HuH-7 (cell line): ENCODE measurements around the gene EYA2.
"Not testable (repeated sequence)": the region's sequence is repeated elsewhere in the genome, so short reads cannot be mapped to it uniquely, and the experiment has no call there.

ENCODE experiments used
- DNase-seq: peaks from one replicate; pipeline ENCODE4 v3.0.0; 2011; ENCODE audit warnings: low spot score

EYA2 gene

GRCh38 chr20:47204850-47205122 lies 310.1 kb downstream of the EYA2 start:
- not testable (repeated sequence) for DNase-seq

- DNase-seq, result peak; percentile 67
Observed at GRCh38 chr20:47205577-47206123, 311.0 kb downstream of the EYA2 start.

- not testable (repeated sequence) for DNase-seq
Observed at GRCh38 chr20:47206552-47206951, 311.9 kb downstream of the EYA2 start.

- no peak for DNase-seq
Observed at GRCh38 chr20:47206962-47207641, 312.5 kb downstream of the EYA2 start.

GRCh38 chr20:47208534-47209174 lies 314.0 kb downstream of the EYA2 start:
- no peak for DNase-seq

GRCh38 chr20:47209982-47210381 lies 315.3 kb downstream of the EYA2 start:
- DNase-seq, result no peak

GRCh38 chr20:47210470-47210869 lies 315.8 kb downstream of the EYA2 start:
- DNase-seq, result no peak

- DNase-seq, result no peak
Observed at GRCh38 chr20:47211036-47211435, 316.4 kb downstream of the EYA2 start.

- no peak for DNase-seq
Observed at GRCh38 chr20:47212606-47213207, 318.1 kb downstream of the EYA2 start.

- no peak for DNase-seq
Observed at GRCh38 chr20:47213966-47214365, 319.3 kb downstream of the EYA2 start.

- DNase-seq, result no peak
Observed at GRCh38 chr20:47215653-47216397, 321.2 kb downstream of the EYA2 start.

- DNase-seq, result no peak
Observed at GRCh38 chr20:47216819-47217410, 322.3 kb downstream of the EYA2 start.

- DNase-seq, result no peak
Observed at GRCh38 chr20:47217482-47218446, 323.1 kb downstream of the EYA2 start.

- peak; percentile 45 for DNase-seq
Observed at GRCh38 chr20:47220161-47220582, 325.5 kb downstream of the EYA2 start.

- DNase-seq, result no peak
Observed at GRCh38 chr20:47221036-47221625, 326.5 kb downstream of the EYA2 start.

- no peak for DNase-seq
Observed at GRCh38 chr20:47222468-47223119, 328.0 kb downstream of the EYA2 start.

- no peak for DNase-seq
Observed at GRCh38 chr20:47223896-47224295, 329.3 kb downstream of the EYA2 start.

- DNase-seq, result no peak
Observed at GRCh38 chr20:47224300-47224791, 329.7 kb downstream of the EYA2 start.

- DNase-seq, result no peak
Observed at GRCh38 chr20:47224857-47225256, 330.2 kb downstream of the EYA2 start.

GRCh38 chr20:47225458-47225857 lies 330.8 kb downstream of the EYA2 start:
- DNase-seq, result no peak
